CD14-positive monocyte (primary cell): ENCODE results near the gene CHTOP. TPM values are rescaled to one million over a fixed set of nuclear protein-coding genes. Genes with fewer than 3 reads are reported as not detected.

Source experiments
- DNase-seq, 3 donors: peaks; one replicate each; pipeline ENCODE4 v3.0.0-alpha.2; 2011 to 2022
- H2AFZ ChIP-seq: 2 replicates; pipeline ENCODE4 v1.6.0; 2012; ENCODE audit warnings: mild to moderate bottlenecking, low read depth, low read length, inconsistent platforms; ENCODE audit not compliant: insufficient read depth, poor library complexity, severe bottlenecking
- H3K27ac ChIP-seq, 2 donors: 1 replicate in 1 of 2; 2 replicates in 1 of 2; pipeline ENCODE4 v1.5.1; 2012 to 2013; ENCODE audit warnings: low read length in 2 of 2, control low read depth in 1 of 2, inconsistent platforms in 1 of 2, low read depth in 1 of 2, mild to moderate bottlenecking in 1 of 2
- H3K27me3 ChIP-seq, 2 donors: one replicate each; pipeline versions ENCODE4 v1.6.0 to v1.6.1; 2011 to 2013; ENCODE audit warnings: low read length in 2 of 2; ENCODE audit not compliant: control insufficient read depth in 2 of 2, insufficient read depth in 2 of 2
- H3K36me3 ChIP-seq, 2 donors: replicated peaks in 1 of 2; 1 replicate in 1 of 2; 2 replicates in 1 of 2; pipeline versions ENCODE4 v1.5.1 to v1.6.1; 2012 to 2013; ENCODE audit warnings: low read length in 2 of 2, control low read depth in 1 of 2, inconsistent platforms in 1 of 2, mild to moderate bottlenecking in 1 of 2; ENCODE audit not compliant: insufficient read depth in 2 of 2, control insufficient read depth in 1 of 2
- H3K4me1 ChIP-seq, 2 donors: 1 replicate in 1 of 2; 2 replicates in 1 of 2; pipeline versions ENCODE4 v1.5.1 to v1.6.1; 2012 to 2013; ENCODE audit warnings: low read length in 2 of 2, control low read depth in 1 of 2, inconsistent platforms in 1 of 2, mild to moderate bottlenecking in 1 of 2, moderate library complexity in 1 of 2; ENCODE audit not compliant: insufficient read depth in 2 of 2, control insufficient read depth in 1 of 2
- H3K4me2 ChIP-seq: replicated peaks from 2 replicates; pipeline ENCODE3; 2012; ENCODE audit warnings: low read length, moderate library complexity, mild to moderate bottlenecking; ENCODE audit not compliant: poor library complexity, severe bottlenecking; ENCODE audit errors: extremely low read depth
- H3K4me3 ChIP-seq, 3 experiments: fragments of 200-600 bp in 1 of 3; sonication (generic) in 1 of 3; replicated peaks in 1 of 3; 1 replicate in 2 of 3; 2 replicates in 1 of 3; pipeline ENCODE4 v1.5.1; 2011 to 2013; ENCODE audit warnings: low read length in 3 of 3, mild to moderate bottlenecking in 3 of 3, control low read depth in 2 of 3, low read depth in 2 of 3, inconsistent platforms in 1 of 3, moderate library complexity in 1 of 3
- H3K79me2 ChIP-seq: 2 replicates; pipeline ENCODE4 v1.6.0; 2012; ENCODE audit warnings: mild to moderate bottlenecking, control low read depth, inconsistent platforms, low read length, moderate library complexity; ENCODE audit not compliant: insufficient read depth
- H3K9ac ChIP-seq: 2 replicates; pipeline ENCODE4 v1.6.0; 2017; ENCODE audit warnings: low read length, mild to moderate bottlenecking; ENCODE audit not compliant: insufficient read depth, poor library complexity, severe bottlenecking
- H3K9me3 ChIP-seq, 2 donors: replicated peaks in 1 of 2; 1 replicate in 1 of 2; 2 replicates in 1 of 2; pipeline versions ENCODE4 v1.5.1 to v1.6.1; 2012 to 2013; ENCODE audit warnings: low read length in 2 of 2, control low read depth in 1 of 2; ENCODE audit not compliant: control insufficient read depth in 1 of 2, insufficient read depth in 1 of 2
- H4K20me1 ChIP-seq: 2 replicates; pipeline ENCODE4 v1.6.0; 2012; ENCODE audit warnings: mild to moderate bottlenecking, low read length, control low read depth, moderate library complexity; ENCODE audit not compliant: insufficient read depth
- H3K27ac Mint-ChIP-seq, 7 donors: one replicate each; pipeline ENCODE4 v1.8.0; 2020; ENCODE audit warnings: mild to moderate bottlenecking in 7 of 7, mixed read lengths in 7 of 7, moderate library complexity in 6 of 7, inconsistent platforms in 2 of 7
- H3K27me3 Mint-ChIP-seq, 3 donors: one replicate each; pipeline ENCODE4 v1.8.0; 2021 to 2022; ENCODE audit warnings: low read depth in 3 of 3, mild to moderate bottlenecking in 3 of 3, mixed read lengths in 3 of 3, moderate library complexity in 3 of 3, inconsistent platforms in 1 of 3
- H3K36me3 Mint-ChIP-seq, 2 donors: one replicate each; pipeline ENCODE4 v1.8.0; 2020; ENCODE audit warnings: mixed read lengths in 2 of 2, inconsistent platforms in 1 of 2, mild to moderate bottlenecking in 1 of 2
- H3K4me1 Mint-ChIP-seq: one replicate; pipeline ENCODE4 v1.8.0; 2020; ENCODE audit warnings: mild to moderate bottlenecking, mixed read lengths
- H3K4me3 Mint-ChIP-seq, 2 donors: one replicate each; pipeline ENCODE4 v1.8.0; 2020; ENCODE audit warnings: mild to moderate bottlenecking in 2 of 2, mixed read lengths in 2 of 2, moderate library complexity in 1 of 2
- H3K9me3 Mint-ChIP-seq, 7 donors: one replicate each; pipeline ENCODE4 v1.8.0; 2020 to 2022; ENCODE audit warnings: mixed read lengths in 7 of 7, mild to moderate bottlenecking in 6 of 7, moderate library complexity in 6 of 7, inconsistent platforms in 2 of 7
- WGBS: methylation state at CpG from one replicate; pipeline ENCODE4 v1.1.5; 2013; ENCODE audit warnings: missing lambda C conversion rate; ENCODE audit not compliant: insufficient coverage; 5-methylcytosine and 5-hydroxymethylcytosine counted together
- intact Hi-C, 2 donors: fragments of 100-400 bp; cut with micrococcal nuclease; formaldehyde crosslinking; loops; one replicate each; pipeline versions ENCODE4 v1.15.0 to v1.15.1; 2023
- polyA plus RNA-seq, 3 donors: library from polyadenylated mRNA; depleted of rRNA in 1 of 3; unstranded in 2 of 3; stranded (reverse) in 1 of 3; fragments of 300-500 nt in 2 of 3; fragments of >200 nt in 1 of 3; fragmentation: Illumina TruSeq in 2 of 3; gene quantifications; 1 replicate in 2 of 3; 2 replicates in 1 of 3; pipeline ENCODE4 v1.2.3, GENCODE V29; 2012 to 2021
- TF ChIP-seq, protein P1 (sequence below): fragments of 200-600 bp; IDR thresholded peaks from one replicate; pipeline ENCODE4 v1.8.0; 2022; ENCODE audit warnings: antibody characterized with exemption, mild to moderate bottlenecking

Gene CHTOP
- polyA plus RNA-seq, 3 donors = 28.1 to 56.2 (median 38.2) TPM

DNA sequence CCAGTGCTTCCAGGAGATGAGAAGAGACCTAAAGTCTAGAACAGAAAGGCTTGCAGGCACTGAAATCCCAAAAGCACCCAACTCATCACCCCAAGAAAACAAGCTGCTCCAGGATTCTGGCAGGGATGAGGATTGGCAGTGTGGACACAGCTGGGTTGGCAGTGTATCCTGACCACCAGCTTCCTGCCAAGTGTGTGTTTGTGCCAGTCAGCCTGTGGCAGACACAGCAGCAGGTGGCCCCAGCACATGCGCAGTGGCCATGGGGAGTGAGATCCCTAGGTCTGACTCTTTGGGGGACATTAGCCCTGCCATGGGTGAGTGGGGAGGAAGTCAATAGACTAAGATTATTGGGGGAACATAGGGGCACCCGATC lies 16.0 kb downstream of the CHTOP start:
- no peak for DNase-seq
- H3K27ac Mint-ChIP-seq = no peak overlapping the region
- intact Hi-C loops = no loop called here
- H3K27me3 Mint-ChIP-seq = peaks cover 0 to 2% (median 2%) of the 10 kb centered on the region in 3 donors
- H3K36me3 Mint-ChIP-seq = peaks cover 18 to 19% of the 10 kb centered on the region in 2 donors
- H3K4me3 ChIP-seq = no peak overlapping the region
- no peaks in the 10 kb centered on the region for H3K9me3 ChIP-seq
- no peak overlapping the region for H3K4me2 ChIP-seq
- TF ChIP-seq, protein P1, sequence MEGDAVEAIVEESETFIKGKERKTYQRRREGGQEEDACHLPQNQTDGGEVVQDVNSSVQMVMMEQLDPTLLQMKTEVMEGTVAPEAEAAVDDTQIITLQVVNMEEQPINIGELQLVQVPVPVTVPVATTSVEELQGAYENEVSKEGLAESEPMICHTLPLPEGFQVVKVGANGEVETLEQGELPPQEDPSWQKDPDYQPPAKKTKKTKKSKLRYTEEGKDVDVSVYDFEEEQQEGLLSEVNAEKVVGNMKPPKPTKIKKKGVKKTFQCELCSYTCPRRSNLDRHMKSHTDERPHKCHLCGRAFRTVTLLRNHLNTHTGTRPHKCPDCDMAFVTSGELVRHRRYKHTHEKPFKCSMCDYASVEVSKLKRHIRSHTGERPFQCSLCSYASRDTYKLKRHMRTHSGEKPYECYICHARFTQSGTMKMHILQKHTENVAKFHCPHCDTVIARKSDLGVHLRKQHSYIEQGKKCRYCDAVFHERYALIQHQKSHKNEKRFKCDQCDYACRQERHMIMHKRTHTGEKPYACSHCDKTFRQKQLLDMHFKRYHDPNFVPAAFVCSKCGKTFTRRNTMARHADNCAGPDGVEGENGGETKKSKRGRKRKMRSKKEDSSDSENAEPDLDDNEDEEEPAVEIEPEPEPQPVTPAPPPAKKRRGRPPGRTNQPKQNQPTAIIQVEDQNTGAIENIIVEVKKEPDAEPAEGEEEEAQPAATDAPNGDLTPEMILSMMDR = no peak
- peaks cover 11% of the 10 kb centered on the region for H3K79me2 ChIP-seq
- H3K4me1 Mint-ChIP-seq = peaks cover 44% of the 10 kb centered on the region
- H3K4me3 Mint-ChIP-seq = no peak overlapping the region
- H2AFZ ChIP-seq = no peak overlapping the region
- H4K20me1 ChIP-seq = peaks cover 10% of the 10 kb centered on the region
- H3K9ac ChIP-seq = no peak overlapping the region
- H3K36me3 ChIP-seq = peaks cover 10 to 15% of the 10 kb centered on the region in 2 donors
- peaks cover 40 to 46% of the 10 kb centered on the region in 2 donors for H3K4me1 ChIP-seq
- peaks cover 0 to 2% (median 0%) of the 10 kb centered on the region in 7 donors for H3K9me3 Mint-ChIP-seq
- WGBS = 91% methylated on average over 2 of the region's 2 CpGs
- no peak overlapping the region for H3K27ac ChIP-seq
- H3K27me3 ChIP-seq = no peaks in the 10 kb centered on the region

- H3K4me3 Mint-ChIP-seq = no peak overlapping the region
- Histone ChIP-seq H3K27ac (no peak overlapping the region), H2AFZ (no peak overlapping the region), H3K79me2 (no peaks in the 10 kb centered on the region), H3K4me3 (no peak overlapping the region), H3K9me3 (no peaks in the 10 kb centered on the region), H4K20me1 (no peaks in the 10 kb centered on the region), H3K4me2 (no peak overlapping the region), H3K4me1 (peaks cover 25 to 26% of the 10 kb centered on the region in 2 donors), H3K9ac (no peak overlapping the region), H3K27me3 (no peaks in the 10 kb centered on the region), H3K36me3 (no peaks in the 10 kb centered on the region)
- H3K27ac Mint-ChIP-seq = no peak overlapping the region
- peaks cover 0 to 2% (median 2%) of the 10 kb centered on the region in 3 donors for H3K27me3 Mint-ChIP-seq
- peaks cover 27% of the 10 kb centered on the region for H3K4me1 Mint-ChIP-seq
- intact Hi-C loops = no loop called here
- H3K36me3 Mint-ChIP-seq = peaks cover 0 to 6% of the 10 kb centered on the region in 2 donors
- no peak for DNase-seq
- WGBS = 83% methylated on average over 1 of the region's 1 CpG
- TF ChIP-seq, protein P1 = no peak
- H3K9me3 Mint-ChIP-seq = peaks cover 0 to 2% (median 0%) of the 10 kb centered on the region in 7 donors
Measured at GRCh38 chr1:153651771-153652170, 17.9 kb downstream of the CHTOP start.
